Measurements from ENCODE around the gene LGALS7B. TPM values are rescaled to one million over a fixed set of nuclear protein-coding genes. Genes with fewer than 3 reads are reported as not detected.
"Not testable (repeated sequence)": the region's sequence is repeated elsewhere in the genome, so short reads cannot be mapped to it uniquely, and the experiment has no call there.

The LGALS7B gene
- total and polyA plus RNA-seq, 2 experiments from 2014 or later = 2.4 to 6.6 TPM

DNA sequence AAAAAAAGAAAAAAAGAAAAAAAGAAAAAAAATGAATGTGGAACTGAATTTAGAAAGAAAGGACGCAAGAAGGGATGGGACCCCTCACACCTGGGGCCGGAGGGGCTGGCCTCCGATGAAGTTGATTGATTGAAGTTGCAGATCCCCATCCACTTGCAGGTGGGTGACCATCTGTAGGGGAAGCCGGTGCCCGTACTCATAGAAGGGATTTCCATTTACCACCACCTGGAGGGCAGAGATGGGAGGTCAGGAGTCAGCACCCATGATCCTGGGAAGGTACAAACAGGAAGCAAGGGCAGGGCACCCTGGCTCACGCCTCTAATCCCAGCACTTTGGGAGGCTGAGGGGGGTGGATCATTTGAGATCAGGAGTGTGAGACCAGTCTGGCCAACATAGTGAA lies 17.4 kb downstream of the LGALS7B start:
- no peaks in the 10 kb centered on the region for H4K20me1 ChIP-seq (replicated peaks; ENCODE audit: insufficient read depth)
- peaks cover 9% of the 10 kb centered on the region for H3K27me3 Mint-ChIP-seq (ENCODE audit: insufficient read depth, low read depth, poor library complexity)
- 0 out of 2 replicates have a peak, but pooled peaks cover 2% of the 10 kb centered on the region for H3K9me2 ChIP-seq (ENCODE audit: insufficient read depth)
- H3K27ac Mint-ChIP-seq = no peak overlapping the region
- H3K27ac ChIP-seq (ENCODE audit: low read depth) = no peak overlapping the region
- peaks cover 10% of the 10 kb centered on the region for H3K9me3 Mint-ChIP-seq
- TF ChIP-seq, protein P1, sequence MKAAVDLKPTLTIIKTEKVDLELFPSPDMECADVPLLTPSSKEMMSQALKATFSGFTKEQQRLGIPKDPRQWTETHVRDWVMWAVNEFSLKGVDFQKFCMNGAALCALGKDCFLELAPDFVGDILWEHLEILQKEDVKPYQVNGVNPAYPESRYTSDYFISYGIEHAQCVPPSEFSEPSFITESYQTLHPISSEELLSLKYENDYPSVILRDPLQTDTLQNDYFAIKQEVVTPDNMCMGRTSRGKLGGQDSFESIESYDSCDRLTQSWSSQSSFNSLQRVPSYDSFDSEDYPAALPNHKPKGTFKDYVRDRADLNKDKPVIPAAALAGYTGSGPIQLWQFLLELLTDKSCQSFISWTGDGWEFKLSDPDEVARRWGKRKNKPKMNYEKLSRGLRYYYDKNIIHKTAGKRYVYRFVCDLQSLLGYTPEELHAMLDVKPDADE (IDR thresholded peaks at IDR 0.05) = no peak
- TF ChIP-seq, protein P2, sequence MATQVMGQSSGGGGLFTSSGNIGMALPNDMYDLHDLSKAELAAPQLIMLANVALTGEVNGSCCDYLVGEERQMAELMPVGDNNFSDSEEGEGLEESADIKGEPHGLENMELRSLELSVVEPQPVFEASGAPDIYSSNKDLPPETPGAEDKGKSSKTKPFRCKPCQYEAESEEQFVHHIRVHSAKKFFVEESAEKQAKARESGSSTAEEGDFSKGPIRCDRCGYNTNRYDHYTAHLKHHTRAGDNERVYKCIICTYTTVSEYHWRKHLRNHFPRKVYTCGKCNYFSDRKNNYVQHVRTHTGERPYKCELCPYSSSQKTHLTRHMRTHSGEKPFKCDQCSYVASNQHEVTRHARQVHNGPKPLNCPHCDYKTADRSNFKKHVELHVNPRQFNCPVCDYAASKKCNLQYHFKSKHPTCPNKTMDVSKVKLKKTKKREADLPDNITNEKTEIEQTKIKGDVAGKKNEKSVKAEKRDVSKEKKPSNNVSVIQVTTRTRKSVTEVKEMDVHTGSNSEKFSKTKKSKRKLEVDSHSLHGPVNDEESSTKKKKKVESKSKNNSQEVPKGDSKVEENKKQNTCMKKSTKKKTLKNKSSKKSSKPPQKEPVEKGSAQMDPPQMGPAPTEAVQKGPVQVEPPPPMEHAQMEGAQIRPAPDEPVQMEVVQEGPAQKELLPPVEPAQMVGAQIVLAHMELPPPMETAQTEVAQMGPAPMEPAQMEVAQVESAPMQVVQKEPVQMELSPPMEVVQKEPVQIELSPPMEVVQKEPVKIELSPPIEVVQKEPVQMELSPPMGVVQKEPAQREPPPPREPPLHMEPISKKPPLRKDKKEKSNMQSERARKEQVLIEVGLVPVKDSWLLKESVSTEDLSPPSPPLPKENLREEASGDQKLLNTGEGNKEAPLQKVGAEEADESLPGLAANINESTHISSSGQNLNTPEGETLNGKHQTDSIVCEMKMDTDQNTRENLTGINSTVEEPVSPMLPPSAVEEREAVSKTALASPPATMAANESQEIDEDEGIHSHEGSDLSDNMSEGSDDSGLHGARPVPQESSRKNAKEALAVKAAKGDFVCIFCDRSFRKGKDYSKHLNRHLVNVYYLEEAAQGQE (IDR thresholded peaks at IDR 0.05; ENCODE audit: unreplicated experiment) = no peak
- H3K4me3 Mint-ChIP-seq = no peak overlapping the region
- H3K36me3 Mint-ChIP-seq (ENCODE audit: low read depth) = peaks cover 7% of the 10 kb centered on the region; the same call in 2 of the 3 replicates
- no peaks in the 10 kb centered on the region for H3K79me2 ChIP-seq (replicated peaks; ENCODE audit: insufficient read depth)
- no peaks in the 10 kb centered on the region for H3K36me3 ChIP-seq (ENCODE audit: insufficient read depth)
- H3F3A ChIP-seq (replicated peaks; ENCODE audit: low read depth) = no peaks in the 10 kb centered on the region
- no peak overlapping the region for H3K4me2 ChIP-seq
- H3K4me1 ChIP-seq (ENCODE audit: insufficient read depth) = no peaks in the 10 kb centered on the region
- no peak overlapping the region for H2AFZ ChIP-seq
- no peaks in the 10 kb centered on the region for H3K27me3 ChIP-seq (ENCODE audit: insufficient read depth)
- ATAC-seq = no peak
- H3K4me3 ChIP-seq = no peak overlapping the region
- H3K4me1 Mint-ChIP-seq = no peaks in the 10 kb centered on the region; the same call in 2 of the 3 replicates
- DNase-seq (ENCODE audit: low spot score) = no peak

DNA sequence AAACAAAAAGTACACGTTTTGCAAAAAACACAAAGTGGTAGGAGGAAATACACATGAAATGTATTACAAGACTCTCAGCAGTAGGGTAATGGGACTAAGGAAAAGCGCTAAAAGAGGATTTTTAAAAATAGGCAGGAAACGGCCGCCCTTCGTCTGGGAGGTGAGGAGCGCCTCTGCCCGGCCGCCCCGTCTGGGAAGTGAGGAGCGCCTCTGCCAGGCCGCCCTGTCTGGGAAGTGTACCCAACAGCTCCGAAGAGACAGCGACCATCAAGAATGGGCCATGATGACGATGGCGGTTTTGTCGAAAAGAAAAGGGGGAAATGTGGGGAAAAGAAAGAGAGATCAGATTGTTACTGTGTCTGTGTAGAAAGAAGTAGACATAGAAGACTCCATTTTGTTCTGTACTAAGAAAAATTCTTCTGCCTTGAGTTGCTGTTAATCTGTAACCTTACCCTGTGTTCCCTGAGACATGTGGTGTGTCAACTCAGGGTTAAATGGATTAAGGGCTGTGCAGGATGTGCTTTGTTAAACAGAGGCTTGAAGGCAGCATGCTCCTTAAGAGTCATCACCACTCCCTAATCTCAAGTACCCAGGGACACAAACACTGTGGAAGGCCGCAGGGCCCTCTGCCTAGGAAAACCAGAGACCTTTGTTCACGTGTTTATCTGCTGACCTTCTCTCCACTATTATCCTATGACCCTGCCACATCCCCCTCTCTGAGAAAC lies 18.5 kb downstream of the LGALS7B start:
- not testable (repeated sequence) for H3F3A ChIP-seq (replicated peaks; ENCODE audit: low read depth); ATAC-seq; H2AFZ ChIP-seq; H3K4me3 Mint-ChIP-seq; H3K9me2 ChIP-seq (ENCODE audit: insufficient read depth); H3K36me3 Mint-ChIP-seq (ENCODE audit: low read depth); H3K36me3 ChIP-seq (ENCODE audit: insufficient read depth); H3K27me3 Mint-ChIP-seq (ENCODE audit: insufficient read depth, low read depth, poor library complexity); H3K9me3 Mint-ChIP-seq; H3K27ac Mint-ChIP-seq; H3K4me3 ChIP-seq; H3K4me1 Mint-ChIP-seq; H3K4me2 ChIP-seq; H3K27me3 ChIP-seq (ENCODE audit: insufficient read depth); H3K4me1 ChIP-seq (ENCODE audit: insufficient read depth); H4K20me1 ChIP-seq (replicated peaks; ENCODE audit: insufficient read depth); H3K27ac ChIP-seq (ENCODE audit: low read depth); H3K79me2 ChIP-seq (replicated peaks; ENCODE audit: insufficient read depth); DNase-seq (ENCODE audit: low spot score)

DNA sequence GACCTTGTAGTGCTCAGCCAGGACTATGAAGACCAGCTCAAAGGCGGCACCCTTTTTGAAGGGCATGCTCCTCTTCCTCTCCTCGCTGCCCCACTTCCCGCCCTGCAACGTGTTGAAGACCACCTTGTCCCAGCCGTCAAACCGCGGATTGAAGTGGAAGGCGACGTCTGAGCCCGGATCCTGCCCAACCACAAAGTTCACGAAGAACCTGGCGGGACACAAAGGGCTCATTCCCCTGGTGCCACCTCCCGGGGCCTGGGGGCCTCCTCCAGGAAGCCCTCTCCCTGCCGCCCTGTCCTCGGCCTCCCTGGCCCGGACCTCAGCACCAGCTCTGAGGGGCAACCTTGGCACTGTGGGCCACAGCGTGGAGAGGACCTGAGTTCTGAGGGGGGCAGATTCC lies 19.7 kb downstream of the LGALS7B start:
- no peaks in the 10 kb centered on the region for H3F3A ChIP-seq (replicated peaks; ENCODE audit: low read depth)
- H4K20me1 ChIP-seq (replicated peaks; ENCODE audit: insufficient read depth) = no peaks in the 10 kb centered on the region
- H3K9me2 ChIP-seq (ENCODE audit: insufficient read depth) = no peaks in the 10 kb centered on the region
- no peak overlapping the region for H3K4me3 ChIP-seq
- no peaks in the 10 kb centered on the region for H3K79me2 ChIP-seq (replicated peaks; ENCODE audit: insufficient read depth)
- no peaks in the 10 kb centered on the region for H3K27me3 ChIP-seq (ENCODE audit: insufficient read depth)
- ATAC-seq (no peak), DNase-seq (ENCODE audit: low spot score) (no peak)
- no peak overlapping the region for H3K27ac ChIP-seq (ENCODE audit: low read depth)
- no peaks in the 10 kb centered on the region for H3K36me3 ChIP-seq (ENCODE audit: insufficient read depth)
- no peaks in the 10 kb centered on the region for H3K4me1 ChIP-seq (ENCODE audit: insufficient read depth)
- no peak overlapping the region for H2AFZ ChIP-seq
- no peaks in the 10 kb centered on the region; the same call in 2 of the 3 replicates for H3K4me1 Mint-ChIP-seq
- H3K27me3 Mint-ChIP-seq (ENCODE audit: insufficient read depth, low read depth, poor library complexity) = peaks cover 10% of the 10 kb centered on the region
- H3K4me3 Mint-ChIP-seq = no peak overlapping the region
- H3K9me3 Mint-ChIP-seq = peaks cover 10% of the 10 kb centered on the region
- peaks cover 7% of the 10 kb centered on the region; the same call in 2 of the 3 replicates for H3K36me3 Mint-ChIP-seq (ENCODE audit: low read depth)
- H3K4me2 ChIP-seq = no peak overlapping the region
- no peak overlapping the region for H3K27ac Mint-ChIP-seq
- TF ChIP-seq STAT1 (IDR thresholded peaks at IDR 0.05; ENCODE audit: unreplicated experiment) (no peak), CREB1 (CRISPR knock-in tag; IDR thresholded peaks at IDR 0.05; ENCODE audit: low read depth) (no peak), EZH2 (IDR thresholded peaks at IDR 0.05; ENCODE audit: low read depth, unreplicated experiment) (no peak), NANOG (IDR thresholded peaks at IDR 0.05; ENCODE audit: borderline replicate concordance) (no peak), EZH2phosphoT487 (IDR thresholded peaks at IDR 0.05; ENCODE audit: unreplicated experiment) (no peak)
- TF ChIP-seq, protein P3, sequence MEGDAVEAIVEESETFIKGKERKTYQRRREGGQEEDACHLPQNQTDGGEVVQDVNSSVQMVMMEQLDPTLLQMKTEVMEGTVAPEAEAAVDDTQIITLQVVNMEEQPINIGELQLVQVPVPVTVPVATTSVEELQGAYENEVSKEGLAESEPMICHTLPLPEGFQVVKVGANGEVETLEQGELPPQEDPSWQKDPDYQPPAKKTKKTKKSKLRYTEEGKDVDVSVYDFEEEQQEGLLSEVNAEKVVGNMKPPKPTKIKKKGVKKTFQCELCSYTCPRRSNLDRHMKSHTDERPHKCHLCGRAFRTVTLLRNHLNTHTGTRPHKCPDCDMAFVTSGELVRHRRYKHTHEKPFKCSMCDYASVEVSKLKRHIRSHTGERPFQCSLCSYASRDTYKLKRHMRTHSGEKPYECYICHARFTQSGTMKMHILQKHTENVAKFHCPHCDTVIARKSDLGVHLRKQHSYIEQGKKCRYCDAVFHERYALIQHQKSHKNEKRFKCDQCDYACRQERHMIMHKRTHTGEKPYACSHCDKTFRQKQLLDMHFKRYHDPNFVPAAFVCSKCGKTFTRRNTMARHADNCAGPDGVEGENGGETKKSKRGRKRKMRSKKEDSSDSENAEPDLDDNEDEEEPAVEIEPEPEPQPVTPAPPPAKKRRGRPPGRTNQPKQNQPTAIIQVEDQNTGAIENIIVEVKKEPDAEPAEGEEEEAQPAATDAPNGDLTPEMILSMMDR (conservative IDR thresholded peaks at IDR 0.05; ENCODE audit: low read depth in 2 of 2) = no peak
- TF ChIP-seq, protein P2 (IDR thresholded peaks at IDR 0.05; ENCODE audit: unreplicated experiment) = no peak
